Large intestine (tissue), 3 donors: Measurements from ENCODE around the gene DSCAML1. TPM values are rescaled to one million over a fixed set of nuclear protein-coding genes. Genes with fewer than 3 reads are reported as not detected.

Source experiments
- DNase-seq, 2 donors: peaks; one replicate each; pipeline versions ENCODE4 v3.0.0 to v3.0.0-alpha.2; 2013
- H3K27ac ChIP-seq: one replicate; pipeline ENCODE4 v1.5.1; 2013; ENCODE audit warnings: low read length
- H3K27me3 ChIP-seq: 2 replicates; pipeline ENCODE4 v1.6.1; 2013; ENCODE audit warnings: low read length; ENCODE audit not compliant: control insufficient read depth, insufficient read depth
- H3K36me3 ChIP-seq: 2 replicates; pipeline ENCODE4 v1.6.1; 2013; ENCODE audit warnings: low read length; ENCODE audit not compliant: control insufficient read depth, insufficient read depth
- H3K4me1 ChIP-seq: one replicate; pipeline ENCODE4 v1.6.1; 2013; ENCODE audit warnings: low read length; ENCODE audit not compliant: control insufficient read depth, insufficient read depth
- H3K4me3 ChIP-seq: one replicate; pipeline ENCODE4 v1.5.1; 2013; ENCODE audit warnings: low read length
- H3K9me3 ChIP-seq: one replicate; pipeline ENCODE4 v1.6.1; 2013; ENCODE audit warnings: mild to moderate bottlenecking, low read depth, low read length, moderate library complexity; ENCODE audit not compliant: control insufficient read depth
- WGBS: methylation state at CpG from one replicate; pipeline ENCODE4 v1.1.5; 2013; ENCODE audit warnings: low lambda C conversion rate; ENCODE audit not compliant: insufficient coverage; 5-methylcytosine and 5-hydroxymethylcytosine counted together
- polyA plus RNA-seq: library from polyadenylated mRNA; unstranded; fragments of 120-200 nt; gene quantifications from one replicate; pipeline ENCODE4 v1.2.1, GENCODE V29; 2013

Gene DSCAML1
- polyA plus RNA-seq, 1 donor, result 1.6 TPM

- peaks cover 24% of the 10 kb centered on the region for H3K4me1 ChIP-seq
- no peaks in the 10 kb centered on the region for H3K36me3 ChIP-seq
- H3K4me3 ChIP-seq, result no peak overlapping the region
- DNase-seq, result peak; percentile 82 to 96
- H3K27me3 ChIP-seq, result no peaks in the 10 kb centered on the region
- no CpG with 5 or more reads among the region's 6 CpGs for WGBS
- no peaks in the 10 kb centered on the region for H3K9me3 ChIP-seq
- H3K27ac ChIP-seq, result peak overlapping the region; percentile 88
Measured at GRCh38 chr11:117544130-117544800, 252.8 kb downstream of the DSCAML1 start.

GRCh38 chr11:117541211-117541610, 255.8 kb downstream of the DSCAML1 start:
- H3K27ac ChIP-seq, result no peak overlapping the region
- no peaks in the 10 kb centered on the region for H3K9me3 ChIP-seq
- no peaks in the 10 kb centered on the region for H3K27me3 ChIP-seq
- no peak overlapping the region for H3K4me3 ChIP-seq
- no CpG with 5 or more reads among the region's 2 CpGs for WGBS
- no peak for DNase-seq
- H3K4me1 ChIP-seq, result peaks cover 24% of the 10 kb centered on the region
- H3K36me3 ChIP-seq, result no peaks in the 10 kb centered on the region

GRCh38 chr11:117538263-117539135, 258.5 kb downstream of the DSCAML1 start:
- Histone ChIP-seq H3K4me1 (peaks cover 3% of the 10 kb centered on the region), H3K36me3 (no peaks in the 10 kb centered on the region), H3K4me3 (no peak overlapping the region), H3K9me3 (no peaks in the 10 kb centered on the region), H3K27me3 (no peaks in the 10 kb centered on the region), H3K27ac (no peak overlapping the region)
- no CpG with 5 or more reads among the region's 13 CpGs for whole genome bisulfite sequencing
- DNase-seq, result no peak

- Histone ChIP-seq H3K27me3 (no peaks in the 10 kb centered on the region), H3K9me3 (no peaks in the 10 kb centered on the region), H3K4me1 (no peaks in the 10 kb centered on the region), H3K27ac (no peak overlapping the region), H3K36me3 (no peaks in the 10 kb centered on the region), H3K4me3 (no peak overlapping the region)
- no peak for DNase-seq
- WGBS, result no CpG with 5 or more reads among the region's 11 CpGs
Measured at GRCh38 chr11:117535850-117536411, 261.1 kb downstream of the DSCAML1 start.

- Histone ChIP-seq H3K27me3 (no peaks in the 10 kb centered on the region), H3K9me3 (no peaks in the 10 kb centered on the region), H3K27ac (no peak overlapping the region), H3K4me1 (no peaks in the 10 kb centered on the region), H3K4me3 (no peak overlapping the region), H3K36me3 (no peaks in the 10 kb centered on the region)
- WGBS, result no CpG with 5 or more reads among the region's 19 CpGs
- DNase-seq, result no peak
Measured at GRCh38 chr11:117535201-117535849, 261.7 kb downstream of the DSCAML1 start.

- Histone ChIP-seq H3K9me3 (no peaks in the 10 kb centered on the region), H3K4me1 (no peaks in the 10 kb centered on the region), H3K27me3 (no peaks in the 10 kb centered on the region), H3K4me3 (no peak overlapping the region), H3K27ac (no peak overlapping the region), H3K36me3 (no peaks in the 10 kb centered on the region)
- WGBS, result 86% methylated on average over 1 of the region's 3 CpGs
- no peak for DNase-seq
Measured at GRCh38 chr11:117532568-117532967, 264.4 kb downstream of the DSCAML1 start.

- H3K9me3 ChIP-seq, result no peaks in the 10 kb centered on the region
- H3K36me3 ChIP-seq, result no peaks in the 10 kb centered on the region
- H3K27me3 ChIP-seq, result no peaks in the 10 kb centered on the region
- no peak overlapping the region for H3K4me3 ChIP-seq
- 67% methylated on average over 3 of the region's 18 CpGs for WGBS
- no peaks in the 10 kb centered on the region for H3K4me1 ChIP-seq
- DNase-seq, result no peak
- no peak overlapping the region for H3K27ac ChIP-seq
Measured at GRCh38 chr11:117529816-117530215, 267.2 kb downstream of the DSCAML1 start.

GRCh38 chr11:117528097-117528721, 268.8 kb downstream of the DSCAML1 start:
- no peaks in the 10 kb centered on the region for H3K36me3 ChIP-seq
- WGBS, result 71% methylated on average over 2 of the region's 12 CpGs
- H3K9me3 ChIP-seq, result no peaks in the 10 kb centered on the region
- no peak for DNase-seq
- no peak overlapping the region for H3K4me3 ChIP-seq
- no peak overlapping the region for H3K27ac ChIP-seq
- H3K27me3 ChIP-seq, result no peaks in the 10 kb centered on the region
- peaks cover 4% of the 10 kb centered on the region for H3K4me1 ChIP-seq

- Histone ChIP-seq H3K36me3 (no peaks in the 10 kb centered on the region), H3K27ac (no peak overlapping the region), H3K9me3 (no peaks in the 10 kb centered on the region), H3K4me1 (peaks cover 12% of the 10 kb centered on the region), H3K4me3 (no peak overlapping the region), H3K27me3 (no peaks in the 10 kb centered on the region)
- WGBS, result no CpG with 5 or more reads among the region's 7 CpGs
- DNase-seq, result no peak
Measured at GRCh38 chr11:117527271-117527670, 269.7 kb downstream of the DSCAML1 start.
